ENCODE results near the gene SLC22A16.

DNA sequence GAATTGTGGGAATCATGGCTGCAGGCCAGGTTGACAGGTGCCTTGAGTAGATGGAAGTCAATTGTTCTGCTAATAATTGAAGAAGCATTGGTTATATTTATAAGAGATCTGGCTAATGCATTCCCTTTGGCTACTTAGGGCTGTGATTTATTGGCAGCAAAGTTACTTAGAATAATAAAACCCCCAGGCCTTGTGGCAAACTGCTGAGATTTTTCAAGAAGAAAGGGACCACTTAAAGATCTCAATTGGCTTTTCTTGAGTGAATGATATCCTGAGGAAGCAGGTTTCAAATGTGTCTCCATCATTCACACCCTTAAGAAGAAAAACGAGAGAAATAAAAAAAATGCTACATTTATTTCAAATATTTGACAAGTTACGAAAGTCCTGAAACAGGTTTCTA, 88.4 kb downstream of the SLC22A16 start:
- TF ChIP-seq, protein P1, sequence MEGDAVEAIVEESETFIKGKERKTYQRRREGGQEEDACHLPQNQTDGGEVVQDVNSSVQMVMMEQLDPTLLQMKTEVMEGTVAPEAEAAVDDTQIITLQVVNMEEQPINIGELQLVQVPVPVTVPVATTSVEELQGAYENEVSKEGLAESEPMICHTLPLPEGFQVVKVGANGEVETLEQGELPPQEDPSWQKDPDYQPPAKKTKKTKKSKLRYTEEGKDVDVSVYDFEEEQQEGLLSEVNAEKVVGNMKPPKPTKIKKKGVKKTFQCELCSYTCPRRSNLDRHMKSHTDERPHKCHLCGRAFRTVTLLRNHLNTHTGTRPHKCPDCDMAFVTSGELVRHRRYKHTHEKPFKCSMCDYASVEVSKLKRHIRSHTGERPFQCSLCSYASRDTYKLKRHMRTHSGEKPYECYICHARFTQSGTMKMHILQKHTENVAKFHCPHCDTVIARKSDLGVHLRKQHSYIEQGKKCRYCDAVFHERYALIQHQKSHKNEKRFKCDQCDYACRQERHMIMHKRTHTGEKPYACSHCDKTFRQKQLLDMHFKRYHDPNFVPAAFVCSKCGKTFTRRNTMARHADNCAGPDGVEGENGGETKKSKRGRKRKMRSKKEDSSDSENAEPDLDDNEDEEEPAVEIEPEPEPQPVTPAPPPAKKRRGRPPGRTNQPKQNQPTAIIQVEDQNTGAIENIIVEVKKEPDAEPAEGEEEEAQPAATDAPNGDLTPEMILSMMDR (IDR thresholded peaks at IDR 0.05; ENCODE audit: insufficient read depth, low read length, poor library complexity, severe bottlenecking), result no peak
- TF ChIP-seq EZH2phosphoT487 (conservative IDR thresholded peaks at IDR 0.05; ENCODE audit: low read length), result no peak

All from SU-DHL-6 (cell line).